Epithelial cell of esophagus (primary cell): Measurements from ENCODE around the gene ANKMY2.

Experiments
- DNase-seq: peaks from one replicate; pipeline ENCODE4 v3.0.0; 2010; ENCODE audit warnings: low read depth
- H3K4me3 ChIP-seq: 2 replicates; pipeline ENCODE4 v1.5.1; 2011; ENCODE audit warnings: mild to moderate bottlenecking, low read length, control low read depth
- CTCF ChIP-seq: IDR thresholded peaks from 2 replicates; pipeline ENCODE4 v1.5.1; 2011; ENCODE audit warnings: low read depth, mild to moderate bottlenecking, low read length, control low read depth, inconsistent platforms; ENCODE audit not compliant: insufficient read depth; ENCODE audit errors: missing control alignments

ANKMY2 gene

GRCh38 chr7:16585540-16585939 lies 60.0 kb downstream of the ANKMY2 start:
- H3K4me3 ChIP-seq = no peak overlapping the region
- DNase-seq = no peak
- TF ChIP-seq CTCF = no peak

GRCh38 chr7:16583834-16584233 lies 61.7 kb downstream of the ANKMY2 start:
- DNase-seq = no peak
- no peak for TF ChIP-seq CTCF
- H3K4me3 ChIP-seq = no peak overlapping the region

- no peak for TF ChIP-seq CTCF
- no peak for DNase-seq
Observed at GRCh38 chr7:16581286-16581685, 64.3 kb downstream of the ANKMY2 start.

GRCh38 chr7:16579216-16579615 lies 66.3 kb downstream of the ANKMY2 start:
- no peak for TF ChIP-seq CTCF
- no peak for DNase-seq
- H3K4me3 ChIP-seq = no peak overlapping the region

More at GRCh38 chr7:16581286-16581685, 64.3 kb downstream of the ANKMY2 start:
- H3K4me3 ChIP-seq = no peak overlapping the region

GRCh38 chr7:16571941-16572340 lies 73.6 kb downstream of the ANKMY2 start:
- TF ChIP-seq CTCF = no peak
- H3K4me3 ChIP-seq = no peak overlapping the region
- no peak for DNase-seq

GRCh38 chr7:16564909-16565426 lies 80.6 kb downstream of the ANKMY2 start:
- H3K4me3 ChIP-seq = no peak overlapping the region
- peak; percentile 59 for DNase-seq
- TF ChIP-seq CTCF = peak; percentile 69

GRCh38 chr7:16564023-16564380 lies 81.6 kb downstream of the ANKMY2 start:
- DNase-seq = no peak
- no peak overlapping the region for H3K4me3 ChIP-seq
- no peak for TF ChIP-seq CTCF
